Measurements from ENCODE around the gene MAVS.

The MAVS gene

DNA sequence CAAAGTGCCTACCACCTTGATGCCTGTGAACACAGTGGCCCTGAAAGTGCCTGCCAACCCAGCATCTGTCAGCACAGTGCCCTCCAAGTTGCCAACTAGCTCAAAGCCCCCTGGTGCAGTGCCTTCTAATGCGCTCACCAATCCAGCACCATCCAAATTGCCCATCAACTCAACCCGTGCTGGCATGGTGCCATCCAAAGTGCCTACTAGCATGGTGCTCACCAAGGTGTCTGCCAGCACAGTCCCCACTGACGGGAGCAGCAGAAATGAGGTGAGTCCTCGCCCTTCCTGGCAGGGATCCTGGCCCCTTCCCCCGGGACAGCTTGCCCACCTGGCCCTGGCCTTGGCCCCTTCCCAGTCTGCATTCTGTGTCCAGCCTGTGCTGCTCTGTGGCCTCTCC lies 17.9 kb downstream of the MAVS start:
- Histone ChIP-seq H3K9ac (ENCODE audit: low read depth, low read length) (no peak overlapping the region), H3K79me2 (ENCODE audit: insufficient read depth, low read length) (no peaks in the 10 kb centered on the region), H3K9me3 (ENCODE audit: insufficient read depth, low read length, severe bottlenecking) (no peaks in the 10 kb centered on the region), H3K36me3 (ENCODE audit: insufficient read depth, low read length) (peaks cover 85% of the 10 kb centered on the region), H3K4me3 (ENCODE audit: low read depth in 1 of 2, low read length in 2 of 2) (no peak overlapping the region), H2AFZ (ENCODE audit: low read depth, low read length) (no peak overlapping the region), H3K4me1 (ENCODE audit: insufficient read depth, low read length) (no peaks in the 10 kb centered on the region), H4K20me1 (ENCODE audit: insufficient read depth, low read length) (peaks cover 16% of the 10 kb centered on the region), H3K4me2 (ENCODE audit: insufficient read depth, low read length) (no peak overlapping the region), H3K27ac (ENCODE audit: low read length) (no peak overlapping the region), H3K27me3 (ENCODE audit: insufficient read depth, low read length, poor library complexity) (no peaks in the 10 kb centered on the region)
- DNase-seq (no peak), ATAC-seq (ENCODE audit: insufficient read depth, low read depth) (no peak)
- TF ChIP-seq EZH2 (IDR thresholded peaks at IDR 0.05; ENCODE audit: borderline replicate concordance, low read depth, low read length, severe bottlenecking): no peak
- TF ChIP-seq, protein P1, sequence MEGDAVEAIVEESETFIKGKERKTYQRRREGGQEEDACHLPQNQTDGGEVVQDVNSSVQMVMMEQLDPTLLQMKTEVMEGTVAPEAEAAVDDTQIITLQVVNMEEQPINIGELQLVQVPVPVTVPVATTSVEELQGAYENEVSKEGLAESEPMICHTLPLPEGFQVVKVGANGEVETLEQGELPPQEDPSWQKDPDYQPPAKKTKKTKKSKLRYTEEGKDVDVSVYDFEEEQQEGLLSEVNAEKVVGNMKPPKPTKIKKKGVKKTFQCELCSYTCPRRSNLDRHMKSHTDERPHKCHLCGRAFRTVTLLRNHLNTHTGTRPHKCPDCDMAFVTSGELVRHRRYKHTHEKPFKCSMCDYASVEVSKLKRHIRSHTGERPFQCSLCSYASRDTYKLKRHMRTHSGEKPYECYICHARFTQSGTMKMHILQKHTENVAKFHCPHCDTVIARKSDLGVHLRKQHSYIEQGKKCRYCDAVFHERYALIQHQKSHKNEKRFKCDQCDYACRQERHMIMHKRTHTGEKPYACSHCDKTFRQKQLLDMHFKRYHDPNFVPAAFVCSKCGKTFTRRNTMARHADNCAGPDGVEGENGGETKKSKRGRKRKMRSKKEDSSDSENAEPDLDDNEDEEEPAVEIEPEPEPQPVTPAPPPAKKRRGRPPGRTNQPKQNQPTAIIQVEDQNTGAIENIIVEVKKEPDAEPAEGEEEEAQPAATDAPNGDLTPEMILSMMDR (IDR thresholded peaks at IDR 0.05; ENCODE audit: borderline replicate concordance, extremely low read depth, low read length, poor library complexity, severe bottlenecking): no peak

DNA sequence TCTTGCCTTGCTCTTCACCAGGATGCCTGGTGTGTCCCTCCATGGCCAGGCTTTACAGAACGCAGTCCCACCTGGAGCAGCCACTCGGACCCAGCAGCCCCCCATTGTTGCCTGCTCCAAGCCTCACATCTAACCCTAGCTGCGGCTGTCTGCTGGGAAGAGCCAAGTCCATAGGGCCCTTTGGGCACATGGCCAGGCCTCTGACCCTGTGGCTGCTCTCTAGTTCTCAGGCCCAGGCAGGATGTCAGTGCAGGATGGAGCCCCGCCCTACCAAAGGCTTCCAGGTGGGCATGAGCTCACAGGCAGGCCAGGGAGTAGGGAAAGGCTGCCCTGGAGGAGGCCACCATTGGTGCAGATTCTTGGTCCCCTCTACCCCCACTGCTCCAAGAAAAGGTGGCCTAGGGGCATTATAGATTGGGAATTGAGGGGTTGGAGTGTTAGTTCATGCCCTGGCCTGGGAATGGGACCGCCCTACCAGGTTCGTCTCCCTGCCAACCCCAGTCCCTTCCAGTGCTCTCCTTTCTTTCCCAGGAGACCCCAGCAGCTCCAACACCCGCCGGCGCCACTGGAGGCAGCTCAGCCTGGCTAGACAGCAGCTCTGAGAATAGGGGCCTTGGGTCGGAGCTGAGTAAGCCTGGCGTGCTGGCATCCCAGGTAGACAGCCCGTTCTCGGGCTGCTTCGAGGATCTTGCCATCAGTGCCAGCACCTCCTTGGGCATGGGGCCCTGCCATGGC lies 18.7 kb downstream of the MAVS start:
- Histone ChIP-seq H4K20me1 (ENCODE audit: insufficient read depth, low read length) (peaks cover 16% of the 10 kb centered on the region), H3K79me2 (ENCODE audit: insufficient read depth, low read length) (no peaks in the 10 kb centered on the region), H3K4me3 (ENCODE audit: low read depth in 1 of 2, low read length in 2 of 2) (no peak overlapping the region), H3K4me2 (ENCODE audit: insufficient read depth, low read length) (no peak overlapping the region), H2AFZ (ENCODE audit: low read depth, low read length) (no peak overlapping the region), H3K9me3 (ENCODE audit: insufficient read depth, low read length, severe bottlenecking) (no peaks in the 10 kb centered on the region), H3K36me3 (ENCODE audit: insufficient read depth, low read length) (peaks cover 86% of the 10 kb centered on the region), H3K27me3 (ENCODE audit: insufficient read depth, low read length, poor library complexity) (no peaks in the 10 kb centered on the region), H3K27ac (ENCODE audit: low read length) (no peak overlapping the region), H3K4me1 (ENCODE audit: insufficient read depth, low read length) (no peaks in the 10 kb centered on the region), H3K9ac (ENCODE audit: low read depth, low read length) (no peak overlapping the region)
- TF ChIP-seq, protein P1 (IDR thresholded peaks at IDR 0.05; ENCODE audit: borderline replicate concordance, extremely low read depth, low read length, poor library complexity, severe bottlenecking): no peak
- no peak for TF ChIP-seq EZH2 (IDR thresholded peaks at IDR 0.05; ENCODE audit: borderline replicate concordance, low read depth, low read length, severe bottlenecking)
- no peak for ATAC-seq (ENCODE audit: insufficient read depth, low read depth)
- DNase-seq: no peak

DNA sequence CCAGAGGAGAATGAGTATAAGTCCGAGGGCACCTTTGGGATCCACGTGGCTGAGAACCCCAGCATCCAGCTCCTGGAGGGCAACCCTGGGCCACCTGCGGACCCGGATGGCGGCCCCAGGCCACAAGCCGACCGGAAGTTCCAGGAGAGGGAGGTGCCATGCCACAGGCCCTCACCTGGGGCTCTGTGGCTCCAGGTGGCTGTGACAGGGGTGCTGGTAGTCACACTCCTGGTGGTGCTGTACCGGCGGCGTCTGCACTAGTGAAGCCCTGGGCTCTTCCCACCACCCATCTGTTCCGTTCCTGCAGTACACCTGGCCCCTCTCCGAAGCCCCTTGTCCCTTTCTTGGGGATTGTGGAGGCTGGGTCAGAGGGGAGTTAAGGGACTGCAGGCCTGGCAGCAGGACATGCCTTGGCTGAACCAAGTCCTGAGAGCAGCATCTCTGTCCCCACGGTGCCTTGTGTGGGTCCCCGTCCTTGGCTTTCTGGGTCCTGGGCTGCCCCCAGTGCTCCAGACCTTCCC lies 19.3 kb downstream of the MAVS start:
- ATAC-seq (ENCODE audit: insufficient read depth, low read depth): no peak
- Histone ChIP-seq H3K9ac (ENCODE audit: low read depth, low read length) (no peak overlapping the region), H3K4me2 (ENCODE audit: insufficient read depth, low read length) (no peak overlapping the region), H3K4me1 (ENCODE audit: insufficient read depth, low read length) (no peaks in the 10 kb centered on the region), H3K27ac (ENCODE audit: low read length) (no peak overlapping the region), H3K9me3 (ENCODE audit: insufficient read depth, low read length, severe bottlenecking) (no peaks in the 10 kb centered on the region), H3K27me3 (ENCODE audit: insufficient read depth, low read length, poor library complexity) (no peaks in the 10 kb centered on the region), H3K36me3 (ENCODE audit: insufficient read depth, low read length) (peaks cover 81% of the 10 kb centered on the region), H3K79me2 (ENCODE audit: insufficient read depth, low read length) (no peaks in the 10 kb centered on the region), H3K4me3 (ENCODE audit: low read depth in 1 of 2, low read length in 2 of 2) (no peak overlapping the region), H2AFZ (ENCODE audit: low read depth, low read length) (no peak overlapping the region), H4K20me1 (ENCODE audit: insufficient read depth, low read length) (peaks cover 16% of the 10 kb centered on the region)
- DNase-seq: no peak
- TF ChIP-seq, protein P1 (IDR thresholded peaks at IDR 0.05; ENCODE audit: borderline replicate concordance, extremely low read depth, low read length, poor library complexity, severe bottlenecking): no peak
- TF ChIP-seq EZH2 (IDR thresholded peaks at IDR 0.05; ENCODE audit: borderline replicate concordance, low read depth, low read length, severe bottlenecking): no peak

Measured in DND-41 (cell line).